Astrocyte of the cerebellum (primary cell): Measurements from ENCODE around the gene COL27A1.

ENCODE experiments used
- DNase-seq: peaks from one replicate; pipeline ENCODE4 v3.0.0-alpha.2; 2011; ENCODE audit warnings: low read depth
- H3K4me3 ChIP-seq: 2 replicates; pipeline ENCODE4 v1.5.1; 2011; ENCODE audit warnings: mild to moderate bottlenecking, low read depth, low read length, moderate library complexity
- in situ Hi-C: cut with HindIII; loops from 2 replicates; pipeline ENCODE4 v1.10.0; 2017; ENCODE audit warnings: low sequenced_read_pairs
- TF ChIP-seq, protein P1 (sequence below): IDR thresholded peaks from 2 replicates; pipeline ENCODE4 v1.5.1; 2012; ENCODE audit warnings: low read length, low read depth, moderate library complexity, mild to moderate bottlenecking; ENCODE audit errors: missing control alignments

Gene COL27A1

GRCh38 chr9:114130624-114131277 lies 24.6 kb upstream of the COL27A1 start:
- in situ Hi-C loops: no loop called here
- no peak overlapping the region for H3K4me3 ChIP-seq
- no peak for DNase-seq
- TF ChIP-seq, protein P1, sequence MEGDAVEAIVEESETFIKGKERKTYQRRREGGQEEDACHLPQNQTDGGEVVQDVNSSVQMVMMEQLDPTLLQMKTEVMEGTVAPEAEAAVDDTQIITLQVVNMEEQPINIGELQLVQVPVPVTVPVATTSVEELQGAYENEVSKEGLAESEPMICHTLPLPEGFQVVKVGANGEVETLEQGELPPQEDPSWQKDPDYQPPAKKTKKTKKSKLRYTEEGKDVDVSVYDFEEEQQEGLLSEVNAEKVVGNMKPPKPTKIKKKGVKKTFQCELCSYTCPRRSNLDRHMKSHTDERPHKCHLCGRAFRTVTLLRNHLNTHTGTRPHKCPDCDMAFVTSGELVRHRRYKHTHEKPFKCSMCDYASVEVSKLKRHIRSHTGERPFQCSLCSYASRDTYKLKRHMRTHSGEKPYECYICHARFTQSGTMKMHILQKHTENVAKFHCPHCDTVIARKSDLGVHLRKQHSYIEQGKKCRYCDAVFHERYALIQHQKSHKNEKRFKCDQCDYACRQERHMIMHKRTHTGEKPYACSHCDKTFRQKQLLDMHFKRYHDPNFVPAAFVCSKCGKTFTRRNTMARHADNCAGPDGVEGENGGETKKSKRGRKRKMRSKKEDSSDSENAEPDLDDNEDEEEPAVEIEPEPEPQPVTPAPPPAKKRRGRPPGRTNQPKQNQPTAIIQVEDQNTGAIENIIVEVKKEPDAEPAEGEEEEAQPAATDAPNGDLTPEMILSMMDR: no peak

DNA sequence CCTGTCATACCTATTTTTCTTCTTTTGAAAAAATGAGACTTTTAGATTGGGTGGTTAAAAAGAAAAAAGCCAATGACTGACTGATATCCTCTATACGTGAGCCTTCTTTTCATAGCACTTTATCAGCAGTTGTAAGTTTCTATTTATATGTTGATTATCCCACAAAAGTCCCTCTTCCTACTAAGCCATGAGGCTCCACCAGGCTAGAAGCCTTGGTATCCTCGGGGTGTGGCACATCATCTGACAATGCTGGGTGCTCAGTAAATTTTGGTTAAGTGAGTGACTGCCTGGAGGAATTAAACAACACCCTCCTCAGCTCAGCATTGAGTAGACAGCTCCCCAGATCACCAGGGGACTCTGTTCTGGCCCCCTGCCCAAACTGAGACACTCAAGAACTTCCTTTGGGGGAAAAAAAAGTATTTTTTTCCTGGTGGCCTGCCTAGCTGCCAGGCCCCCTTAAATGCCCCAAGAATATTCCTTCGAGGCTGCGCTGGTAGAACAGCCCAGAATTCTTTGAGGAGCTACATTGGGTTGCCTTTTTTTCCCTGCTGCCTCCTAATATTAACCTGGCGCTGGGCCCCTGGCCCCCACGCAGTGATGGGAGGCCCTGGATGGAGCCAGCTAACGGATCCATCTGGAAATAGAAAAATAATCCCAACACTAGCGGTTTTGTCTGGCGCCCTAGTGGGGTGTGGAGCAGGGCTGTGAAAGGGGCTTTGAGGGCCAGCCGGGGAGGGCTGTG lies 23.4 kb upstream of the COL27A1 start:
- in situ Hi-C loops: no loop called here
- H3K4me3 ChIP-seq: no peak overlapping the region
- TF ChIP-seq, protein P1: no peak
- DNase-seq: no peak

- DNase-seq: no peak
- in situ Hi-C loops: no loop called here
- TF ChIP-seq, protein P1: no peak
- H3K4me3 ChIP-seq: no peak overlapping the region
Measured at GRCh38 chr9:114132550-114132918, 22.8 kb upstream of the COL27A1 start.

DNA sequence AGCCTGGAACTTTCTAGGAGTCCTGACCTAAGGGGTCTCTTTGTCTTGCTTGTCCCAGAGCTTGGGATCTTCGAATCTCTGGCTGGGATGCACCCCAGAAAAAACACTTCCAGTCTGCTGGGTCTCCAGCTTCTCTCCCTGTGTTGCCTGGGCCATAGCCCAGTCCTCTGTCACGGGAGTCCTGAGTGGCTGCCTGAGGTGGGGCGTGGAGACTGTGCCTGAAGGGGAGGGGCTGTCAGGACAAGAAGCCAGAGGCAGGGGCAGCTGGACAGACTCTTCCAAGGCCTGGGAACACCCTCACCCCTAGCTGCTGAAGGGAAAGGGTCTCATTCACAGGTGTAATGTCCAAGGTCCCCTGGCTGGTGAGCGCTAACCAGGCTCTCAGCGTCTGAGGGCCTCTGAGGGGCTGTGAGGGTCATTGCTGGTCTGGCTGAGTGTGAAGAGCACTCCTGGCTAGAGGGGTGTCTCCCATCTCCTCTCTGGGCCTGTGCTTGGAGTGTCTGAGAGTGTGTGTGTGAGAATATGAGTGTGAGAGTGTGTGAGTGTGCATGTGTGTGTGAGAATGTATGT lies 20.4 kb upstream of the COL27A1 start:
- no peak overlapping the region for H3K4me3 ChIP-seq
- TF ChIP-seq, protein P1: no peak
- no peak for DNase-seq
- in situ Hi-C loops: no loop called here

DNA sequence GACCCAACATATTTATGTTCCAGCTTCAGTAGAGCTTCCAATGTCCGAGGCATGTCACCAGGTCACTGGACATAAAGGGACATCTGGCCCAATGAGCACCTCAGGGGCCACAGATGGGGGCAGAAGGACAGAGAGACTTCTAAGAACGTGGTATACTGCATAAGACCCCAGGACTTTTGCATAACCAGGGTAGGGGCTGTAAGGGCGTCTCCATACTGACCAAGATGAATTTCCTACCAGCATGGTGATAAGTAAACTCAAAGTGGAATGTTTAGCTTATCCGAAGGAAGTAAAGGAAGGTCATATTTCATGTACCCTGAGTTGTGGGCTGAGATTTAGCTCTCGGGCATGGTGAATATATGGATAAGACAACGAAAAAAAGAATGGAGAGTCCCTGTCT lies 17.5 kb upstream of the COL27A1 start:
- DNase-seq: no peak
- TF ChIP-seq, protein P1: no peak
- in situ Hi-C loops: no loop called here

GRCh38 chr9:114138552-114138971 lies 16.8 kb upstream of the COL27A1 start:
- H3K4me3 ChIP-seq: no peak overlapping the region
- TF ChIP-seq, protein P1: no peak
- DNase-seq: no peak
- in situ Hi-C loops: no loop called here

More for the DNA sequence above, 17.5 kb upstream of the COL27A1 start:
- H3K4me3 ChIP-seq: no peak overlapping the region
